OCI-LY1 (cell line): ENCODE data around the gene AADACL4.

Experiments used
- H2AFZ ChIP-seq: fragments of 200-600 bp; sonication (generic), shearing (Covaris generic); 2 replicates; pipeline ENCODE4 v1.6.0; 2014; ENCODE audit warnings: antibody characterized with exemption, mild to moderate bottlenecking, low read length
- H3F3A ChIP-seq: fragments of 200-600 bp; sonication (generic), shearing (Covaris generic); 2 replicates; pipeline ENCODE4 v1.6.0; 2014; ENCODE audit warnings: mild to moderate bottlenecking, antibody characterized with exemption, low read length, moderate library complexity; ENCODE audit not compliant: insufficient read depth
- H3K27ac ChIP-seq: fragments of 200-600 bp; sonication (generic); 2 replicates; pipeline ENCODE4 v1.5.1; 2014; ENCODE audit warnings: low read length, mixed run types, mild to moderate bottlenecking, low read depth; ENCODE audit not compliant: poor library complexity, severe bottlenecking
- H3K27me3 ChIP-seq: fragments of 200-600 bp; sonication (generic); 2 replicates; pipeline ENCODE4 v1.6.0; 2014; ENCODE audit warnings: antibody characterized with exemption, mild to moderate bottlenecking, low read length, moderate library complexity; ENCODE audit not compliant: insufficient read depth
- H3K36me3 ChIP-seq: fragments of 200-600 bp; sonication (generic); 2 replicates; pipeline ENCODE4 v1.6.1; 2014; ENCODE audit warnings: mild to moderate bottlenecking, antibody characterized with exemption, low read length, moderate library complexity, mixed read lengths; ENCODE audit not compliant: insufficient read depth
- H3K4me1 ChIP-seq: fragments of 200-600 bp; sonication (generic); 2 replicates; pipeline ENCODE4 v1.5.1; 2014; ENCODE audit warnings: mild to moderate bottlenecking, low read length, moderate library complexity; ENCODE audit not compliant: insufficient read depth, severe bottlenecking
- H3K4me2 ChIP-seq: fragments of 200-600 bp; sonication (generic), shearing (Covaris generic); 2 replicates; pipeline ENCODE4 v1.6.1; 2014; ENCODE audit warnings: low read length
- H3K4me3 ChIP-seq: fragments of 200-600 bp; sonication (generic); 2 replicates; pipeline ENCODE4 v1.5.1; 2014; ENCODE audit warnings: low read length, low read depth, mild to moderate bottlenecking, mixed read lengths; ENCODE audit not compliant: poor library complexity, severe bottlenecking
- H3K79me2 ChIP-seq: fragments of 200-600 bp; shearing (Covaris generic); 2 replicates; pipeline ENCODE4 v1.6.1; 2016; ENCODE audit warnings: mixed run types, low read length, mixed read lengths; ENCODE audit not compliant: insufficient read depth
- H3K9ac ChIP-seq: fragments of 200-600 bp; sonication (generic), shearing (Covaris generic); 2 replicates; pipeline ENCODE4 v1.6.1; 2014; ENCODE audit warnings: mild to moderate bottlenecking, low read length, mixed read lengths
- H3K9me2 ChIP-seq: fragments of 200-600 bp; sonication (generic), shearing (Covaris generic); 2 replicates; pipeline ENCODE4 v1.6.1; 2014; ENCODE audit warnings: low read depth, mild to moderate bottlenecking, low read length, mixed read lengths
- H3K9me3 ChIP-seq: fragments of 200-600 bp; shearing (Covaris generic); 2 replicates; pipeline ENCODE4 v1.6.1; 2014; ENCODE audit warnings: low read length, mixed read lengths
- H4K20me1 ChIP-seq: fragments of 200-600 bp; sonication (generic), shearing (Covaris generic); 2 replicates; pipeline ENCODE4 v1.6.0; 2016; ENCODE audit warnings: mild to moderate bottlenecking, low read length; ENCODE audit not compliant: insufficient read depth
- EZH2 ChIP-seq: fragments of 200-600 bp; sonication (generic), shearing (Covaris generic); IDR thresholded peaks from 2 replicates; pipeline ENCODE4 v1.8.0; 2017; ENCODE audit warnings: borderline replicate concordance, mixed run types, mild to moderate bottlenecking, antibody characterized with exemption, low read length, moderate library complexity, mixed read lengths
- TF ChIP-seq, protein P1 (sequence below): fragments of 200-600 bp; sonication (generic), shearing (Covaris generic); IDR thresholded peaks from 2 replicates; pipeline ENCODE4 v1.5.1; 2017; ENCODE audit warnings: mild to moderate bottlenecking, antibody characterized with exemption, low read length, moderate library complexity, mixed read lengths

The AADACL4 gene

DNA sequence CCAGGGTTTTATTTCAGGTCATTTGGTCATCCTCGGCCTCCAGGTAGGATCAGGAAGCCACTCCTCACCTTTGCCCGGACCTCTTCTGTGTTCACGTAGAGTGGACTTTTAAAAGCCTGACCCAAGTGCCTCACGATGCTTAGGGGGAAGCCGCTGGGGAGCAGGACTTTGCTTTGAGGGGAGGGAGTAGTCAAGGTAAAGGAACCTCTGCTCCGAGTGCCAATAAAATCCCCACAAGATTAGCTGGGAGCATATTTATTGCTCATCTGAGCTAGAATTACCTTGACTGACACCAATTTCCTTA is 25.3 kb upstream of the AADACL4 start:
- H3K9me3 ChIP-seq, result no peaks in the 10 kb centered on the region
- H3K4me2 ChIP-seq, result peak overlapping the region; percentile 45; the same call in 1 of the 2 replicates
- no peaks in the 10 kb centered on the region for H3K27me3 ChIP-seq
- no peak overlapping the region for H3K9ac ChIP-seq
- no peak overlapping the region for H2AFZ ChIP-seq
- no peaks in the 10 kb centered on the region for H3F3A ChIP-seq
- H3K79me2 ChIP-seq, result no peaks in the 10 kb centered on the region
- no peaks in the 10 kb centered on the region for H3K36me3 ChIP-seq
- H3K4me3 ChIP-seq, result peak overlapping the region; percentile 33
- H3K27ac ChIP-seq, result no peak overlapping the region
- H3K9me2 ChIP-seq, result no peaks in the 10 kb centered on the region
- H4K20me1 ChIP-seq, result no peaks in the 10 kb centered on the region
- H3K4me1 ChIP-seq, result peaks cover 7% of the 10 kb centered on the region
- TF ChIP-seq EZH2, result no peak
- TF ChIP-seq, protein P1, sequence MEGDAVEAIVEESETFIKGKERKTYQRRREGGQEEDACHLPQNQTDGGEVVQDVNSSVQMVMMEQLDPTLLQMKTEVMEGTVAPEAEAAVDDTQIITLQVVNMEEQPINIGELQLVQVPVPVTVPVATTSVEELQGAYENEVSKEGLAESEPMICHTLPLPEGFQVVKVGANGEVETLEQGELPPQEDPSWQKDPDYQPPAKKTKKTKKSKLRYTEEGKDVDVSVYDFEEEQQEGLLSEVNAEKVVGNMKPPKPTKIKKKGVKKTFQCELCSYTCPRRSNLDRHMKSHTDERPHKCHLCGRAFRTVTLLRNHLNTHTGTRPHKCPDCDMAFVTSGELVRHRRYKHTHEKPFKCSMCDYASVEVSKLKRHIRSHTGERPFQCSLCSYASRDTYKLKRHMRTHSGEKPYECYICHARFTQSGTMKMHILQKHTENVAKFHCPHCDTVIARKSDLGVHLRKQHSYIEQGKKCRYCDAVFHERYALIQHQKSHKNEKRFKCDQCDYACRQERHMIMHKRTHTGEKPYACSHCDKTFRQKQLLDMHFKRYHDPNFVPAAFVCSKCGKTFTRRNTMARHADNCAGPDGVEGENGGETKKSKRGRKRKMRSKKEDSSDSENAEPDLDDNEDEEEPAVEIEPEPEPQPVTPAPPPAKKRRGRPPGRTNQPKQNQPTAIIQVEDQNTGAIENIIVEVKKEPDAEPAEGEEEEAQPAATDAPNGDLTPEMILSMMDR, result no peak

DNA sequence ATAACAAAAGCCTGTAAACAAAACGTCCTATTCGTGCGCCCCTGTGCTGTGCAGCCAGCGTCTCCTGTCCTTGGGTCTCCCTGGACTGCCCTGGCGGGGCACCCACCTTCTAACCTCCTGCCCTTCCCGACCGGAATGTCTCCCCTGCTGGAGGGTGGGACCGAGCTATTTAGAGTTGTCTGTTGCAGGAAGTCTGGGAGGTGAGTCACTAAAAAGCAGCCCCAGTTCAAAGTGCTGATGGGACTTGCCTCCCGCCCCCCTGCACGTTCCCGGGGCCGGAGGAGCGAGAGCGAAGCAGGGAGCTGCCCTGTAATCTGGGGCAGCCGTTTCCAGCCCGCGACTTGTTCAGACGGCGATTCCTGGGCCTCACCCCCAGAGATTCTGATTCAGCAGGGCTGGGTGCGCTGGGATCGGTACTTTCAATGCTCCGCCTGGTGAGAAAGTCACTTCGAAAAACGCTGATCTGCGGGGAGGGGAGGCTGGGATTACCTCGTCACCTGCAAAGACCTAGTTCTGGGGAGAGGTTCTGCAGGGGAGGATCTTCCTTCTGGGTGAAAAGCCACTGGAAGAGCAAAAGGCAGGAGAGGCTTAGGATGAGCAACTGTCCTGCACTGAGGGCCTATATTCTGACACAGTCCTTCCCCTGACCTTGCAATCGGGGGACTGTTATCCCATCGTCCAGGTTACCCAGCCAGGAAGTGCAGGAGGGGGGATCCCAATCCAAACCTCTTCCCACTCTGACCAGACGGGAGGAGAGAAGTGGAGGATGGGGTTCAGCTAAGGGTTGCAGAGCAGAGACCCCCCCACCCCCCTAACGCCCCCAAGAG is 24.7 kb upstream of the AADACL4 start:
- Histone ChIP-seq H3K4me2 (no peak overlapping the region; the same call in 1 of the 2 replicates), H3K4me3 (no peak overlapping the region), H3K9me3 (no peaks in the 10 kb centered on the region), H3K4me1 (peaks cover 7% of the 10 kb centered on the region), H3K36me3 (no peaks in the 10 kb centered on the region), H3K79me2 (no peaks in the 10 kb centered on the region), H3F3A (no peaks in the 10 kb centered on the region), H3K9me2 (no peaks in the 10 kb centered on the region), H4K20me1 (no peaks in the 10 kb centered on the region), H3K27me3 (no peaks in the 10 kb centered on the region), H2AFZ (no peak overlapping the region), H3K9ac (no peak overlapping the region), H3K27ac (no peak overlapping the region)
- TF ChIP-seq, protein P1, result no peak
- TF ChIP-seq EZH2, result no peak

DNA sequence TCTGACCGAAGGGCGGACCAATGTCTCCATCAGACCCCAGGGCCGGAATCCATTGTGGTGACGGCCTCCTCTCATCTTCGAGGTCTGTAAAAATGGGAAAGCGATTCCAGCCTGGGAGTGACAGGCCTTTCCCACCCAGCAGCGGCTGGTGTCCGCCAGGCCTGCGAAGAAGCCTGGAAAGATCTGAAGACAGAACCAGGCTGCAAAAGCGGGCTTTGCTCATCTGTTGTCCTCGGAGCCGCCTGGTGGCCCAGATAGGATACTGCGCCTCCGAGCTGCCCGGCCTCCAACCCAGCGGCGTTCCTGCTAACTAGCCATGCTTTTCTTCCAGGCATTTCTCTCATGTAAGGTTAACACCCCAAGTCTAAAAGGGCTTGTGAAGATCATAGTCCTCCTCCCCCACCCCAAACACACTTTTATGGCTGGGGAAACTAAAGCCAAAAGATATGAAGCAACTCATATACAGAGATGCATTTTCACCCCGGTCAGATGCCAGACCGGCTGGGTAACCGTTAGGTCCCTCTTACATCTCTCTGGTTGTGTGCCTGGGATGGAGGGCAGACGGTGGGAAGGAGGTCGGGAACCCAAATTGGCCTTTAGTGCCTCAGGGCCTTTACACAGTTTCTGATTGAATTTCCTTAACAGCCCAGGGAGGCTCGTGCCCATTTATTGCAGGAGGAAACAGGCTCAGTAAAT is 23.9 kb upstream of the AADACL4 start:
- no peaks in the 10 kb centered on the region for H3F3A ChIP-seq
- H3K79me2 ChIP-seq, result no peaks in the 10 kb centered on the region
- no peak overlapping the region for H3K27ac ChIP-seq
- no peak overlapping the region for H3K4me3 ChIP-seq
- peaks cover 7% of the 10 kb centered on the region for H3K4me1 ChIP-seq
- no peaks in the 10 kb centered on the region for H3K9me3 ChIP-seq
- no peak overlapping the region for H3K9ac ChIP-seq
- no peaks in the 10 kb centered on the region for H3K9me2 ChIP-seq
- H2AFZ ChIP-seq, result no peak overlapping the region
- H3K36me3 ChIP-seq, result no peaks in the 10 kb centered on the region
- TF ChIP-seq, protein P1, result peak; percentile 88
- TF ChIP-seq EZH2, result no peak
- H3K4me2 ChIP-seq, result no peak overlapping the region; the same call in 1 of the 2 replicates
- no peaks in the 10 kb centered on the region for H3K27me3 ChIP-seq
- H4K20me1 ChIP-seq, result no peaks in the 10 kb centered on the region
